BJ (cell line): ENCODE results near the gene RCC2. TPM values are rescaled to one million over a fixed set of nuclear protein-coding genes. Genes with fewer than 3 reads are reported as not detected.
"Not testable (repeated sequence)": the region's sequence is repeated elsewhere in the genome, so short reads cannot be mapped to it uniquely, and the experiment has no call there.

Experiments
- CTCF ChIA-PET: fragments of 350-600 bp; formaldehyde crosslinking; extraction: SDS; loops from one replicate; lab custom pipeline; 2021; ENCODE audit warnings: antibody characterized with exemption, inconsistent platforms; lab: Yijun Ruan, JAX
- POLR2A ChIA-PET: fragments of 300-600 bp; sonication (Branson Sonifier 250); formaldehyde crosslinking; extraction: SDS; loops from one replicate; lab custom pipeline; 2021; ENCODE audit warnings: antibody characterized with exemption; lab: Charles Lee
- DNase-seq: peaks from one replicate; pipeline ENCODE4 v3.0.0-alpha.2; 2011; ENCODE audit warnings: low read depth
- H3K27me3 ChIP-seq: 2 replicates; pipeline ENCODE4 v1.6.0; 2011; ENCODE audit warnings: low read length; ENCODE audit not compliant: control insufficient read depth, insufficient read depth
- H3K36me3 ChIP-seq: 2 replicates; pipeline ENCODE4 v1.5.1; 2011; ENCODE audit warnings: low read length; ENCODE audit not compliant: control insufficient read depth, insufficient read depth
- H3K4me3 ChIP-seq: 2 replicates; pipeline ENCODE4 v1.5.1; 2011; ENCODE audit warnings: low read depth, mild to moderate bottlenecking, control low read depth, low read length
- polyA minus RNA-seq: library from RNA; depleted of rRNA, polyadenylated mRNA; stranded (reverse); fragments of >200 nt; gene quantifications from 2 replicates; pipeline ENCODE4 v1.2.3, GENCODE V29; 2011; rRNA and poly(A)+ RNA removed
- polyA plus RNA-seq: library from polyadenylated mRNA; depleted of rRNA; stranded (reverse); fragments of >200 nt; gene quantifications from 2 replicates; pipeline ENCODE4 v1.2.3, GENCODE V29; 2011; rRNA removed
- TF ChIP-seq, protein P1 (sequence below): IDR thresholded peaks from 2 replicates; pipeline ENCODE4 v1.5.1; 2011; ENCODE audit warnings: low read depth, mild to moderate bottlenecking, control low read depth, inconsistent platforms, low read length, moderate library complexity; ENCODE audit not compliant: insufficient read depth

Gene RCC2
- polyA plus RNA-seq (32.9 and 42.2 TPM in 2 replicates), polyA minus RNA-seq (36.7 and 72.0 TPM in 2 replicates)

GRCh38 chr1:17439250-17440073, at the start of gene RCC2:
TSS of gene RCC2 (minus strand) at chr1:17439677. CDS start at chr1:17438514, 1,163 bp downstream.
- Histone ChIP-seq H3K4me3 (peak within 1 kb of the TSS; percentile 73), H3K36me3 (peaks cover 3% of the 10 kb centered on the region; the same call in 1 of the 2 replicates), H3K27me3 (no peaks in the 10 kb centered on the region)
- POLR2A ChIA-PET, result interaction anchor here (0.7 kb wide), 1 partner anchor 23 kb away, joined by 21 read pairs; no protein-coding TSS in a partner anchor
- TF ChIP-seq, protein P1, sequence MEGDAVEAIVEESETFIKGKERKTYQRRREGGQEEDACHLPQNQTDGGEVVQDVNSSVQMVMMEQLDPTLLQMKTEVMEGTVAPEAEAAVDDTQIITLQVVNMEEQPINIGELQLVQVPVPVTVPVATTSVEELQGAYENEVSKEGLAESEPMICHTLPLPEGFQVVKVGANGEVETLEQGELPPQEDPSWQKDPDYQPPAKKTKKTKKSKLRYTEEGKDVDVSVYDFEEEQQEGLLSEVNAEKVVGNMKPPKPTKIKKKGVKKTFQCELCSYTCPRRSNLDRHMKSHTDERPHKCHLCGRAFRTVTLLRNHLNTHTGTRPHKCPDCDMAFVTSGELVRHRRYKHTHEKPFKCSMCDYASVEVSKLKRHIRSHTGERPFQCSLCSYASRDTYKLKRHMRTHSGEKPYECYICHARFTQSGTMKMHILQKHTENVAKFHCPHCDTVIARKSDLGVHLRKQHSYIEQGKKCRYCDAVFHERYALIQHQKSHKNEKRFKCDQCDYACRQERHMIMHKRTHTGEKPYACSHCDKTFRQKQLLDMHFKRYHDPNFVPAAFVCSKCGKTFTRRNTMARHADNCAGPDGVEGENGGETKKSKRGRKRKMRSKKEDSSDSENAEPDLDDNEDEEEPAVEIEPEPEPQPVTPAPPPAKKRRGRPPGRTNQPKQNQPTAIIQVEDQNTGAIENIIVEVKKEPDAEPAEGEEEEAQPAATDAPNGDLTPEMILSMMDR, result no peak
- CTCF ChIA-PET, result interaction anchor here (0.7 to 2.3 kb wide), 10 partner anchors 9 to 128 kb away, joined by 3 to 9 read pairs (median 3); no protein-coding TSS in a partner anchor
- DNase-seq, result peak; percentile 19

- H3K27me3 ChIP-seq, result no peaks in the 10 kb centered on the region
- no peak overlapping the region for H3K4me3 ChIP-seq
- POLR2A ChIA-PET, result no interaction called here
- CTCF ChIA-PET, result interaction anchor here (1.3 to 5.3 kb wide), 2 partner anchors 9 to 120 kb away, joined by 7 to 20 read pairs; no protein-coding TSS in a partner anchor
- TF ChIP-seq, protein P1, result no peak
- H3K36me3 ChIP-seq, result no peaks in the 10 kb centered on the region
- no peak for DNase-seq
Observed at GRCh38 chr1:17486242-17486641, 46.8 kb upstream of the RCC2 start.

DNA sequence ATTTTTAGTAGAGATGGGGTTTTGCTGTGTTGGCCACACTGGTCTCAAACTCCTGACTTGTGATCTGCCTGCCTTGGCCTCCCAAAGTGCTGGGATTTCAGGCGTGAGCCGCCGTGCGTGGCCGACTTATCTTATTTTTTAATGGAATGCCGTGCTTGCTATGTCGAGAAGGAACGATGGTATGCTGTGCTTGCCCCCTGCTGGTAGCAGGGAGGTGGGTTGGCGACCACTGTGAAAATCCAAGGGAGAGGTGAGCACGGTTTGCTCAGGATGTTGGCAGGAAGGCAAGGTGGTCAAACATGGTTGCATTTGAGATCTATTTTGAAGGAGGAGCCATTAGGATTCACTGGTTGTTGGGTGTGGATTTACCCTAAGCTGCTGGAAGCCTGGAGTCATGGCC, 45.8 kb upstream of the RCC2 start:
- no peaks in the 10 kb centered on the region for H3K36me3 ChIP-seq
- CTCF ChIA-PET, result interaction anchor here (5.3 kb wide), 1 partner anchor 121 kb away, joined by 20 read pairs; no protein-coding TSS in a partner anchor
- H3K4me3 ChIP-seq, result no peak overlapping the region
- no peaks in the 10 kb centered on the region for H3K27me3 ChIP-seq
- no peak for DNase-seq
- POLR2A ChIA-PET, result no interaction called here
- TF ChIP-seq, protein P1, result peak; percentile 37; the same call in 1 of the 2 replicates

DNA sequence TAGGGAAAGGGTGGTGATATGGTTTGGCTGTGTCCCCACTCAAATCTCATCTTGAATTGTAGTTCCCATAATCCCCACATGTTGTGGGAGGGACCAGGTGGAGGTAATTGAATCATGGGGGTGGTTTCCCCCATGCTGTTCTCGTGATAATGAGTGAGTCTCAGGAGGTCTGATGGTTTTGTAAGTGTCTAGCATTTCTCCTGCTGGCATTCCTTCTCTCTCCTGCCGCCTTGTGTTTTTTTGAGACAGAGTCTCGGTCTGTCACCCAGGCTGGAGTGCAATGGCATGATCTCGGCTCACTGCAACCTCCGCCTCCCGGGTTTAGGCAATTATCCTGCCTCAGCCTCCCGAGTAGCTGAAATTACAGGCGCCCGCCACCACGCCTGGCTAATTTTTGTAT, 42.5 kb upstream of the RCC2 start:
- CTCF ChIA-PET, POLR2A ChIA-PET, H3K36me3 ChIP-seq, DNase-seq, H3K4me3 ChIP-seq, H3K27me3 ChIP-seq: not testable (repeated sequence)

- H3K36me3 ChIP-seq, result no peaks in the 10 kb centered on the region
- TF ChIP-seq, protein P1, result no peak
- ChIA-PET POLR2A (no interaction called here), CTCF (no interaction called here)
- no peak for DNase-seq
- no peaks in the 10 kb centered on the region for H3K27me3 ChIP-seq
- no peak overlapping the region for H3K4me3 ChIP-seq
Observed at GRCh38 chr1:17480846-17481245, 41.4 kb upstream of the RCC2 start.
